CD4-positive, alpha-beta T cell treated with Interleukin-15 for 1 hour (primary cell): ENCODE results near the gene GSC.
"Not testable (repeated sequence)": the region's sequence is repeated elsewhere in the genome, so short reads cannot be mapped to it uniquely, and the experiment has no call there.

Source experiments
- DNase-seq: peaks from one replicate; pipeline ENCODE4 v3.0.0-alpha.2; 2020

The GSC gene

DNA sequence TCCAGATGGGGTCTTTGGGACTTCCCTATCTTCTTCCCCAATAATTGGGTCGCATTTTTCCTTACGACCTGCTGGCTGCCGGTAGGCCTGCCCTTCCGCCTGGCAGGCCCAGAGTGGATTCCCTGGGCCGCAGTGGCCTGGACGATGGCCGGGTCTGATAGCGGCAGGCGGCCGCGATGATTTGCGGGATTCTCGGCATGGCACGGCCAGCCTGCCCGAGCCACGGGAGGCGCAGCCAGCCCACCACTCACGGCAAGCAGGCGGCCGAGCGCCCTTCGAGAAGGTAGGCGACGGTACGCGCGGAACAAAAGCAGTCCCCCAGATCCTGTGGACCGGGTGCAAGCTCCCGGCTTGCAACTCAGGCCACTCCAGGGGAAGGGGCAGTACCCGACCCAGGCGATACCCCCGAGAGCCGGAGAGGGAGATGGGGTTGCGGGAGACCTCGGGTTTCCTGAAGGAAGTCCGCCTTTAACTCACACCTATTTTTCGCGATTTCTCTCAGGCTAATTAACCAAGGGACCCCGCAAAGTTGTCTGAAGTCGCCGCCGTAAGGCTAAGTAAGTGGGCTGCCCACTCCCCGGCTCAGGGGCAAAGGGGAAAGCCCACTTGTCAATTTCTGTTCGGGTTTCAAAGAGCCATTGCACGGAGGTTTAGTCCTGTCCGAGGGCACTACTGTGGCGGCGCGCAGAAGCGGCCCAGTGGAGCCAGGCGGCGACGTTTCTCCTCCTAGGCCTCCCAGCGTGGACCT, 1.4 kb upstream of the GSC start:
- DNase-seq: no peak

DNA sequence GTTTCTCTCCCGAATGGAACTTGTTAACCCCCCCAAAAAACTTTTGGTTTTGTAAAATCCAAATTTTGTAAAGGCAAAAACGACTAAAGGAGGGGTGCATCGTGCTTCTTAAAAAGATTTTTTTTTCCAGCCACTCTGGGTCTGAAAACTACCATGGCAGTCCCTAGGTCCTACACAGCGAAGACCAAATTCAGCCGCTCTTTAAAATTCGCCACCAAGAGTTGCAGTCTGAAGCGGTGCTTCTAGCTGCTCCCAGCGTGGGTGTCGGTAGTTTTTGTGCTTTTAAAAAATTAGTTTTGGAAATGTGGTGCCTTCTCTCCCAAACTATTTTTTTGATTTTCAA, 873 bp upstream of the GSC start:
- DNase-seq: no peak

DNA sequence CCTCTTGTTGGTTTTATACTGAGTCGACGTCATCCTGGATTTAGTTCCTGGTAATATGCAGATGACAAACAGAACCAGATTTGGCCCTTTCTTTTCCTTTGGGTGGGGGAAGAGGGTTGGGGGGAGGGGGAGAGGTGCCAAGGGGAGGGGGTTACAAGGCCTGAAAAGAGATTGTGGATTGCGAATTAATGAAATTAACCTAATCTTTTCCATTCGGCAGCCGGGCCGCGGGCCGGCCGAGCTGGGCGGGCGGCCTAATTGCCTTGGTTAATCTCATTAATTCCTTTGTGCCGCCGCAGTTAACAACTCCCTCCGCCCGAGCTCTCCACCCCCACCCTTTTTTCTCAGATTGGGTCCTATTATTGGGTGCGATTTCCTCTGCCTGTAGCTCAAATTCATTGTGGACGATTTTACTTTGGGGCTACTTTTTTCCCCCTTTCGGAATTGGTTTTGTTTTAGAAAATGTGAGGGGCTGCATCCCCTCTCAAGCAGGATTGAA, 387 bp upstream of the GSC start:
- DNase-seq: no peak

DNA sequence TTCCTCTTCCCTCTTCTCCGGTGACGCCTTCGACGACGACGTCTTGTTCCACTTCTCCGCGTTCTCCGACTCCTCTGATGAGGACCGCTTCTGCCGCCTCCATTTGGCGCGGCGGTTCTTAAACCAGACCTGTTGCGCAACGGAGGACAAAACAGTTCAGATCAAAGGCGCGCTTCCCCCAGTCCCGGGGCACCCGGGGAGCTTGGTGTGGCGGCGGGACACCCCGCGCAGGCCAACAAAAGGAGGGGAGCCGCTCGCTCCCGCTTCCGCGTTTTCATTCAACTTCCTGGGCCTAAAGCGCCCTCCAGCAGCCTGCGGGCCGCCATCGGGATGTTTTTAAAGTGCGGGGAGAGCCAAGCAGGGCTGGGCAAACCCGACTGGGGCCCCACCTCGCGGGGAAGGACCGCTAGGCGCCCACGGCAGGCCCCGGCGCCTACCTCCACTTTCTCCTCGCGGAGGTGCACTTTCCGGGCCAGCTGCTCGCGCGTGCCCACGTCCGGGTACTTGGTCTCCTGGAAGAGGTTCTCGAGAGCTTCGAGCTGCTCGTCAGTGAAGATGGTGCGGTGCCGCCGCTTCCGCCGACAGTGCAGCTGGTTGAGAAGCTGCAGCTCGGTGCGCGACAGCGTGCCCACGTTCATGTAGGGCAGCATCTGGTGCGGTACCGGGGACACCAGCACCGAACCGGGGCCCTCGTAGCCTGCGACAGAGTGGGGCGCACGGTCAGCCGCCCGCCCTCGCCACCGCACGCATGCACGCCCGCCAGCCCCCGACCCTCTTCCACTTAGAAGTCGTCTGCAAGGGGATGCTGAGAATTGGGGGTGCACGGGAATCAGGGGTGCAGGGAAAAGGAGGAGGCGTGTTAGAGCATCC, 1.2 kb downstream of the GSC start:
- no peak for DNase-seq

DNA sequence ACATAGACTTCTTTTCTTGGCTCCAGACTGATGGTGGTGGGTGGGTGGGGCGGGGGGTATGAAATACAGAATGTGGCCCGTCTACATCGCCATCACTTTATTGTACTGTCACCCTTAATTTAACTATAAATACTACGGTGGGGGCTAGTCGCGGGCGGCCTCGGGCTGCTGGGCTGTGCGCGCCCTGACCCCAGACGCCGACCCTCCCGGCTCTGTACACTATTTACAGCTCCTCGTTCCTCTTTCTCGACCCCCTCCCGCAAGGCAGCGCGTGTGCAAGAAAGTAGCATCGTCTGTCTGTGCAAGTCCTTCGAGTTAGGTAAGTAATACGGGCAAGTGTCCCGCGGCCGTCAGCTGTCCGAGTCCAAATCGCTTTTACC, 1.8 kb downstream of the GSC start:
- no peak for DNase-seq

GRCh38 chr14:94767321-94767878, 2.5 kb downstream of the GSC start:
- no peak for DNase-seq

DNA sequence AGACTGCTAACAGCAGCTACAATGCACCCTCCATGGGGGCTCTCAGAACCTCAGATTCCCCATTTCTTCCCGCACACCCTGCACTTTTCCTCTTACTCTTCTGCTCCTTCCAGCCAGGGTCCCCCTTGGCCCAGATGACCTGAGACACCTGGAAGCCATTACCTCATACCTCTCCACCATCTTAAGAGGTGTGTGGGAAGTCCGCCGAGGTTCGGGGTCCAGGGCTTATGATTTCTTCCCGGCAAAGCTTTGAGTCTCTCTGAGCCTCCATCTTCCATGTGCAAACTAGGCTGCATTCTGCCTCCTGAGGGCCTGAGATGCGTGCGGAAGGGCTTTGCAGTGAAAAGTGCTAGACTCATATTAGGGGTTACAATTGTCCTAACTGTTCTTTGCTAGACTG, 5.3 kb downstream of the GSC start:
- DNase-seq: no peak

GRCh38 chr14:94762431-94762830, 7.5 kb downstream of the GSC start:
- no peak for DNase-seq

DNA sequence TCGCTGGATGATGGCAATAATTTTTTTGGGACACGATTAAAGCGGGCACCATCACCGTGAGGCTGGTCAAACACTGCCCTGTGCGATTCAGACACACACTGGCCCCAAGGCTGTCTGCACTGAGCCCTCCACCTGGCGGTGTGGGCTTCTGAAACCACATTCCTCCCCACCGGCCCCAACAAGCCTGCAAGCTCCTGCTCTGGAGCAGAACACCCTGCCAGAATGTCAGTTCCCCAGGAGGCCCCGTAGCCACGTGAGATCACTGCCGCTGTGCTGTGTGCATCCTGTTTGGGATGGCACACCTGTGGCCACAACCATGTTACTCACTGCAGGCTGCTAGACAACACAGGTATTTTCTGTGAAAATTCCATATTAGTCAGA, 7.9 kb downstream of the GSC start:
- DNase-seq: no peak

GRCh38 chr14:94761348-94761996, 8.4 kb downstream of the GSC start:
- DNase-seq: no peak

DNA sequence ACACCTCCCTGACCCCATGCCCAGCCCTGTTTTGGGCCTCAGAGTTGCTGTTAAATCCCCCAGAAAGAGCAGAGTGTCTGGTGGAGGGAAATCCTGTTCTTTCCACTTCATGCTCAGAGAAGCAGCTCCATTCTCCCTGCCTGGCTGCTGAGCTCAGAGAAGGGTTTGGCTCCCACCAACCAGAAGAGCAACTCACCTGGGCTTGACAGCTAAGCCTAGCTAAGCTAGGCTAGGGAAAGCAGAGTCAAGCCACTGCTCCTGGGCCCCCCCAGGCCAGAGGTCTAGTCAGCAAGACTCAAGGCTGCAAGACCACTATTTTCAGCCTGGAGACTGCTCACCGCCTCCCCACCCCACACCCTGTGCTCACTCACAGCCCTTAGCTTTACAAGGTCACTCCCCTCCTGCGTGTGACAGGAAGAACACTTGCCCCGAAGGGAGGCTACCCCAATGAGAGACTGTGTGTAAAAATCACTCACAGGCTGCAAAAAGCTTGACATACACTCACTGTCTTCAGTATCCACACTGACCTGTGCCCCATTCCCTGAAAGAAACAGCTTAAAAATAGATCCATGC, 13.5 kb downstream of the GSC start:
- no peak for DNase-seq

- DNase-seq: no peak
Measured at GRCh38 chr14:94754391-94754942, 15.4 kb downstream of the GSC start.

DNA sequence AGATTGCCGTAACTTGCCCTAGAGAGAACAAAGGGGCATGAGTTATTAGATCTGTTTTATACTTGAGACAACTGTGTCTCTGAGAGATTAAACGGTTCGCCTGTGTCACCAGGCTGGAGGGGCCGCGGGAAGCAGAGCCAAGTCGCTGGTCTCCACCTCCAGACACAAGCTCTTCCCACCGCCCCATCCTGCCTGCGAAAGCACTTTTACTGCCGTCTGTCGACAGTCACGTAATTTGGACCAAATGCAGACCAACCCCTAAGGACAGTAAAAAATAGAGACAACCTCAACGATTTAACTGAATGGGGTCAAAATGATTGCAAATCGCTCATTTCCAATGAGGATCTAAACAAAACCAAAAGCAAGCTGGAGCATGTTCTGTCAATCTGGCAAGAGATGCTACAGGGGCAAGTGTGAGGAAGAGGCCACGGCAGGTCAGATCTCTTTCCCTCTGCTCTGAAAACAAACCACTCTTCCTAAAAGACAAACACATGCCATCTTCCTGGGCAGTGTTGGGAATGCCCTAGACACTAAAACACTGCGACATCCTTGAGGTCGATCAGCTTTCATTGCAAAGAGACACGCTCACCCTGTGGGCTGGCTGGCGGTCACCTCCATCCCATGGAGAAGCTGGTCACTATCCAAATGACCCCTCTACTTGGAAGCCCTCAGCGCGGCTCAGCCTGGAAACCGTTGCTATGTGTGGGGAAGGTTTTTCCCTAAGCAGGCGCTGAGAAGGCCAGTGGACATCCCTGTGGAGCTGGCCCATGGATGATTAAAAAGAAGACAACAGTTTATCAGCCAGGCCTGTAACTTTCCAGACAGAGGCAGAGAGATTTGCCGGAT, 17.1 kb downstream of the GSC start:
- DNase-seq: no peak

DNA sequence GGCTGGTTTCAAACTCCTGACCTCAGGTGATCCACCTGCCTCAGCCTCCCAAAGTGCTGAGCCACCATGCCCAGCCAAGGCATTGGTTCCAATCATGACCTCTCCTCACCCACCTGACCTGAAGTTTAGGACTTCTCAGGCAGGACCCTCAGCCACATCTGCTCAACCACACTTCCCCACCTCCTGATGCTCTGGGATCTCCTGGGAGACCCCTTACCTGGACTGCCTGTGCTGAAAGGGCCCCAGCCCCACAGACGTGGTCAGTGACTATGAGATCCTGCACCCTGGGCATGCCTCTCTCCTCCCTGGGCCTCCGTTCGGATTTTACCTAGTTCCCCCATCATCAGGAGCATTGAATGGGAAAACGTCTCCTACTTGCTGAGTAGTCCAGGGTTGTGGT, 18.0 kb downstream of the GSC start:
- DNase-seq: no peak

GRCh38 chr14:94751321-94751720, 18.6 kb downstream of the GSC start:
- DNase-seq: no peak

DNA sequence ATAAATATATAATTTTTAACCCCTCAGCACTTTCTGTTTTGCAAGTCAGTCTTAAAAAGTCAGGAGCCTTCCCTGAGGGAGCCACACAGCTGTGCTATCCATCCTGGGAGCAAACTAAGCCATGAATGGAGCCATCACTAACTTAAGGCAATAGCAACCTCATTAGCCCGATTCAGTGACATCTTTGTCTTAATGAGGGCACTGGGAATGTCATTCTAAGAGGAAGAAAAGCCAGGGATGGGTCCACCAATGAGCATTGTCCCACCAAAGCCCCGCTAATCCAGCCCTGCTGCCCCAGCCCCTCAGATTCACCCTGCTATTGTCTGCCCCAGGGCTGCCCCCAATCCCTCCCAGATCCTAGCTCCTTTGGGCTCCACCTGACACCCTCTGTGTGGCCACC, 19.5 kb downstream of the GSC start:
- no peak for DNase-seq

- DNase-seq: no peak
Measured at GRCh38 chr14:94748667-94749347, 21.1 kb downstream of the GSC start.

GRCh38 chr14:94747739-94748138, 22.2 kb downstream of the GSC start:
- no peak for DNase-seq

DNA sequence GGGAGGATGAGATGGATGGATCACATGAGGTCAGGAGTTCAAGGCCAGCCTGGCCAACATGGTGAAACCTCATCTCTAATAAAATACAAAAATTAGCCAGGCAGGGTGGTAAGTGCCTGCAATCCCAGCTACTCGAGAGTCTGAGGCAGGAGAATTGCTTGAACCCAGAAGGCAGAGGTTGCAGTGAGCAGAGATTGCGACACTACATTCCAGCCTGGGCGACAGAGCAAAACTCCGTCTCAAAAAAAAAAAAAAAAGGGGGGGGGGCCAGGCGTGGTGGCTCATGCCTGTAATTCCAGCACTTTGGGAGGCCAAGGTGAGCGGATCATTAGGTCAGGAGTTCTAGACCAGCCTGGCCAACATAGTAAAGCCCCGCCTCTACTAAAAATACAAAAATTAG, 22.8 kb downstream of the GSC start:
- DNase-seq: not testable (repeated sequence)

DNA sequence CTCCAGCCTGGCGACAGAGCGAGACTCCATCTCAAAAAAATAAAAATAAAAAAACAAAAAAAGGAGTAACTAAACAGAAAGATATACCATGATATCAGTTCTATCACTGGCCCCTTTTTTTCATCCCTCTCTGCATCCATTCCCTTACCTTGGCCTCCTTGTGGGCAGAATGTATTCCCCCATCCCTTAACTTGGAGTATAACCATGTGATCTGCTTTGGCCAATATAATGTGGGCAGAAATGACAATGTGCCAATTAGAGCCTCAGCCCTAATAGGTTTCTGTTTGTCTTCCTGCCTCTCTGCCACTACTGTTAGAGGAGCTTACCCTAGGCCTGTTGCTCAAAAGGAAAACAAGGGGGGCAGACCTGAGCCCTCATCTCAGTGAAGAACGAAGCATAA, 23.8 kb downstream of the GSC start:
- no peak for DNase-seq

DNA sequence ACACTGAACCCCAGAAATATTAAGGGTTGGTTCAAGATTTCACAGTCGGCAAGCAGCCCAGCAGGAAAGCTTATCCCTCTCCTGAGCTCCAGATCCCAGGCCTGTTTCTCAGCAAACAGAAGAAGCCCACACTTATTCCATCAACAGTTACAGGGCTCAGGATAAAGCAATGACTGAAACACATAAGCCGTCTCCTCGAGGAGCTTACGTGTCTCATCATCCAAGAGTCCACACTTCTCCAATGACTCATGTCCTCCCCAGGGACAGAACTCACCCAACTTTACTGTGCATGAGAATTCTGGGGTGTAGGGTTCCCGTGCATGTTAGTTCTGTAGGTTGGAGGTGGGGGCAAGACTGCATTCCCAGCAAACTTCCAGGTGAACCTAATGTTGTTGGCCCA, 31.2 kb downstream of the GSC start:
- DNase-seq: no peak
